ENCODE data around the gene NPW.

The NPW gene

DNA sequence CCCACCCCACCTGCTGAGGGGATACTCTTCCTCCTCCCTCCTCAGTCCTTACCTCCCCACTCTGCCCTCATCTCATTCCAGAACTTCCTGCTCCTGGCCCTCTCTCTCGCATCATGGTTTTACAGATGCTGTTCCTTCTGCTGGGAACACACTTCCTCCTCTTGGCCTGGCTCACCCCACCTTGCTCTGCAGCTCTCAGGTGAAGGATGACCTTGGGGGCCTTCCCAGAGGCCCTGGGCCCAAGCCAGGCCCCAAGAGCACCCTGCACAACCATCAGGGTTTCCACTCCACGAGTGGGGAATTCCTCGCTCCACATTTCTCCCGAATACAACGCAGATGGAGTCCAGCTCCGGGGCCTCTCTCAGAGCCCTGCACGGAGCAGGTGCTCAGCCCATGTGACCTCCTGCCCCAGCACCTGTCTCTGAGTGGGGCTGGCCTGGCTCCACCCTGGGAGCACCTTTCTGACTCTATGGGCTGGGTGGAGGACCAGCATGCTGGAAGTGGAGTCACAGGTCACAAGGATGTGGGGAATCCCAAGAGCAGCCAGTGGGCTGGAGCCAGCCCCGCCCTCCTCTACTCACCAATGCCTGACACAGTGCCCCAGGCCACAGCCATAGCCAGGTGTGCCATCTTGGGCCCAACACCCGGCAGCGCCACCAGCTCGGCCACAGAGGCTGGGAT, 23.5 kb downstream of the NPW start:
- no peaks in the 10 kb centered on the region for H3K9me2 ChIP-seq (replicated peaks; ENCODE audit: control insufficient read depth, low read length)
- peaks cover 16% of the 10 kb centered on the region for H3K79me2 ChIP-seq (ENCODE audit: control insufficient read depth, low read length)
- H3K9me3 ChIP-seq (ENCODE audit: control insufficient read depth, insufficient read depth, low read length), result no peaks in the 10 kb centered on the region
- peaks cover 20% of the 10 kb centered on the region for H3K4me1 ChIP-seq (ENCODE audit: control insufficient read depth, low read length)
- TF ChIP-seq, protein P1, sequence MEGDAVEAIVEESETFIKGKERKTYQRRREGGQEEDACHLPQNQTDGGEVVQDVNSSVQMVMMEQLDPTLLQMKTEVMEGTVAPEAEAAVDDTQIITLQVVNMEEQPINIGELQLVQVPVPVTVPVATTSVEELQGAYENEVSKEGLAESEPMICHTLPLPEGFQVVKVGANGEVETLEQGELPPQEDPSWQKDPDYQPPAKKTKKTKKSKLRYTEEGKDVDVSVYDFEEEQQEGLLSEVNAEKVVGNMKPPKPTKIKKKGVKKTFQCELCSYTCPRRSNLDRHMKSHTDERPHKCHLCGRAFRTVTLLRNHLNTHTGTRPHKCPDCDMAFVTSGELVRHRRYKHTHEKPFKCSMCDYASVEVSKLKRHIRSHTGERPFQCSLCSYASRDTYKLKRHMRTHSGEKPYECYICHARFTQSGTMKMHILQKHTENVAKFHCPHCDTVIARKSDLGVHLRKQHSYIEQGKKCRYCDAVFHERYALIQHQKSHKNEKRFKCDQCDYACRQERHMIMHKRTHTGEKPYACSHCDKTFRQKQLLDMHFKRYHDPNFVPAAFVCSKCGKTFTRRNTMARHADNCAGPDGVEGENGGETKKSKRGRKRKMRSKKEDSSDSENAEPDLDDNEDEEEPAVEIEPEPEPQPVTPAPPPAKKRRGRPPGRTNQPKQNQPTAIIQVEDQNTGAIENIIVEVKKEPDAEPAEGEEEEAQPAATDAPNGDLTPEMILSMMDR (IDR thresholded peaks at IDR 0.05; ENCODE audit: low read depth, low read length, poor library complexity, severe bottlenecking), result no peak
- no peak for TF ChIP-seq EZH2phosphoT487 (IDR thresholded peaks at IDR 0.05; ENCODE audit: borderline replicate concordance, low read length)
- H4K20me1 ChIP-seq (ENCODE audit: control insufficient read depth, insufficient read depth, low read depth, low read length), result no peaks in the 10 kb centered on the region
- H3K4me2 ChIP-seq (ENCODE audit: low read length), result no peak overlapping the region
- no peaks in the 10 kb centered on the region for H3F3A ChIP-seq (ENCODE audit: control insufficient read depth, insufficient read depth)
- no peaks in the 10 kb centered on the region for H3K27me3 ChIP-seq (ENCODE audit: control insufficient read depth, low read length)
- peaks cover 10% of the 10 kb centered on the region for H3K36me3 ChIP-seq (ENCODE audit: control insufficient read depth, low read length)
- no peak overlapping the region for H3K27ac ChIP-seq (ENCODE audit: low read depth, low read length)
- no peak overlapping the region for H3K4me3 ChIP-seq (ENCODE audit: low read length)

DNA sequence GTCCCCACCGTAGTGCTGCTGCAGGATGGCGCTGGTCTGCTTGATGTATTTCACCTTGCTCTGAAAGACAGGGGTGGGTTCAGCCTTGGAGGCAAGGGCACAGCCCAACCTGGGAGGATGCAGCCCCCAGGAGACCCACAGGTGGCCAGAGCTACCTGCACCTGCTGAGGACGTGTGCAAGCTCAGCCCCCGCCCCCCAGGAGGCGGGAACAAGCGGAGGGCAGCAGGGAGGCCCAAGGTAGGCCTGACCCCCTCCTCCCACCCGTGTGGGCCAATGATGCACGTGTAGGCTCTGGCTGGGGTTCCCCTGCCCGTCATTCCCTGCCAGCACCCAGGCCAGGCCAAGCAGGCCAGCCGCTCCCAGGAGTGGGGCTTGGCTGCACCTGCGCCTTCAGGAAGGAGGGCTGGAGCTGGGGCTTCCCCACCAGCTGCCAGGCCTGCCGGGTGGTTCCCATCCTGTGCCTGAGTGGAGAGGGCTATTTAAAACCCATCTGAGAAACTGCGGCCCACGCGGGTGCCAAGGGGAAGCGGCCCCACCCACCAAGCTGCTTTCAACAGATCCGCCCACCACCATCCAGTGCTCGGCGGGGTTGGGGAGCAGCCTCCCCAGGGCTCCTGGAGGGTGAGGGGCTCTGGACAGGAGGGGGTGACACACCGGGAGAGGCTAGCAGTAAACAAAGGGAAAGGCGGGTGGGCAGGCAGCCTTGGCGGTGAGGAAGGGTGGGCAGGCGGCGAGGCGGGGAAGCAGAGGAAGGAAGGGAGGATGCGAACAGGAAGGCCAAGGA, 24.3 kb downstream of the NPW start:
- Histone ChIP-seq H3K9me3 (ENCODE audit: control insufficient read depth, insufficient read depth, low read length) (no peaks in the 10 kb centered on the region), H3F3A (ENCODE audit: control insufficient read depth, insufficient read depth) (no peaks in the 10 kb centered on the region), H4K20me1 (ENCODE audit: control insufficient read depth, insufficient read depth, low read depth, low read length) (no peaks in the 10 kb centered on the region), H3K9me2 (replicated peaks; ENCODE audit: control insufficient read depth, low read length) (no peaks in the 10 kb centered on the region), H3K4me2 (ENCODE audit: low read length) (no peak overlapping the region), H3K27ac (ENCODE audit: low read depth, low read length) (no peak overlapping the region), H3K4me3 (ENCODE audit: low read length) (no peak overlapping the region), H3K4me1 (ENCODE audit: control insufficient read depth, low read length) (peaks cover 26% of the 10 kb centered on the region), H3K27me3 (ENCODE audit: control insufficient read depth, low read length) (no peaks in the 10 kb centered on the region), H3K79me2 (ENCODE audit: control insufficient read depth, low read length) (peaks cover 23% of the 10 kb centered on the region), H3K36me3 (ENCODE audit: control insufficient read depth, low read length) (peaks cover 10% of the 10 kb centered on the region)
- TF ChIP-seq, protein P1 (IDR thresholded peaks at IDR 0.05; ENCODE audit: low read depth, low read length, poor library complexity, severe bottlenecking), result no peak
- TF ChIP-seq EZH2phosphoT487 (IDR thresholded peaks at IDR 0.05; ENCODE audit: borderline replicate concordance, low read length), result no peak

DNA sequence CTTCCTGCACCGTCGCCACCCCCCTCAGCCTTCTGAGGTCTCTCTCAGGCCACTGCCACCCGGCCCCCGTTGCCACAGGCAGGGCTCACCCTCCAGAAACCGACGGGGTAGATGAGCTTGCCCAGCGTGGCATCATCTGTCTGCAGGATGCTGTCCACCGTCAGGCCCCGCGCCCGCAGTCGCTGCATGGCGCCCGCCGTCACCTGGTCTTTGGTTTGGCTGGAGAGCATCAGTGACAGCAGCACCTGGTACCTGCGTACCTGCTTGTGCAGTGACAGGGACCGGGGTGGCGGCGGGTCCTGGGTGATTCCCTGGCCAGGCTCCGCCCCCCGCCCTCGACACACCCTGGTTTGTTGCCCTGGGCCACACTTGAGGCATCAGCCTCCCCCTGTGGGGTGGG, 25.0 kb downstream of the NPW start:
- H3K27me3 ChIP-seq (ENCODE audit: control insufficient read depth, low read length), result no peaks in the 10 kb centered on the region
- no peak overlapping the region for H3K4me2 ChIP-seq (ENCODE audit: low read length)
- peaks cover 28% of the 10 kb centered on the region for H3K79me2 ChIP-seq (ENCODE audit: control insufficient read depth, low read length)
- H3K9me3 ChIP-seq (ENCODE audit: control insufficient read depth, insufficient read depth, low read length), result no peaks in the 10 kb centered on the region
- H3K27ac ChIP-seq (ENCODE audit: low read depth, low read length), result no peak overlapping the region
- peaks cover 10% of the 10 kb centered on the region for H3K36me3 ChIP-seq (ENCODE audit: control insufficient read depth, low read length)
- no peaks in the 10 kb centered on the region for H3K9me2 ChIP-seq (replicated peaks; ENCODE audit: control insufficient read depth, low read length)
- H3K4me3 ChIP-seq (ENCODE audit: low read length), result no peak overlapping the region
- no peaks in the 10 kb centered on the region for H4K20me1 ChIP-seq (ENCODE audit: control insufficient read depth, insufficient read depth, low read depth, low read length)
- no peak for TF ChIP-seq EZH2phosphoT487 (IDR thresholded peaks at IDR 0.05; ENCODE audit: borderline replicate concordance, low read length)
- TF ChIP-seq, protein P1 (IDR thresholded peaks at IDR 0.05; ENCODE audit: low read depth, low read length, poor library complexity, severe bottlenecking), result no peak
- H3F3A ChIP-seq (ENCODE audit: control insufficient read depth, insufficient read depth), result no peaks in the 10 kb centered on the region
- H3K4me1 ChIP-seq (ENCODE audit: control insufficient read depth, low read length), result peaks cover 30% of the 10 kb centered on the region

Data from DOHH2 (cell line).